Hematopoietic multipotent progenitor cell (in vitro differentiated cells): ENCODE measurements around the gene UCN2. TPM values are rescaled to one million over a fixed set of nuclear protein-coding genes. Genes with fewer than 3 reads are reported as not detected.

ENCODE experiments used
- DNase-seq, 3 donors: peaks; one replicate each; pipeline ENCODE4 v3.0.0-alpha.2; 2011 to 2015; ENCODE audit warnings: low read depth in 2 of 3, low spot score in 2 of 3
- total RNA-seq: library from RNA; depleted of rRNA; stranded (reverse); fragments of >200 nt; gene quantifications from one replicate; pipeline ENCODE4 v1.2.3, GENCODE V29; 2012

Gene UCN2
- total RNA-seq, 1 donor = under 0.01 TPM

GRCh38 chr3:48591886-48592518 is 28.4 kb upstream of the UCN2 start:
- no peak for DNase-seq

GRCh38 chr3:48591436-48591835 is 27.9 kb upstream of the UCN2 start:
- no peak for DNase-seq

- no peak for DNase-seq
These were observed 24.6 kb upstream of the UCN2 start for GRCh38 chr3:48588230-48588629.

- no peak for DNase-seq
These were observed 24.1 kb upstream of the UCN2 start for GRCh38 chr3:48587686-48588085.

- DNase-seq = no peak
These were observed 21.8 kb upstream of the UCN2 start for GRCh38 chr3:48585411-48585810.

GRCh38 chr3:48584836-48585235 is 21.3 kb upstream of the UCN2 start:
- no peak for DNase-seq

GRCh38 chr3:48581621-48582481 is 18.3 kb upstream of the UCN2 start:
- no peak for DNase-seq

GRCh38 chr3:48576647-48577046 is 13.1 kb upstream of the UCN2 start:
- DNase-seq = no peak

- DNase-seq = no peak
These were observed 11.8 kb upstream of the UCN2 start for GRCh38 chr3:48575366-48575765.

GRCh38 chr3:48573973-48574585 is 10.5 kb upstream of the UCN2 start:
- DNase-seq = no peak

- no peak for DNase-seq
These were observed 8.9 kb upstream of the UCN2 start for GRCh38 chr3:48572517-48572916.

GRCh38 chr3:48571938-48572337 is 8.4 kb upstream of the UCN2 start:
- DNase-seq = no peak

- DNase-seq = no peak
These were observed 6.3 kb upstream of the UCN2 start for GRCh38 chr3:48569808-48570450.

GRCh38 chr3:48569400-48569799 is 5.8 kb upstream of the UCN2 start:
- no peak for DNase-seq

GRCh38 chr3:48568476-48568875 is 4.9 kb upstream of the UCN2 start:
- no peak for DNase-seq

GRCh38 chr3:48567500-48567899 is 3.9 kb upstream of the UCN2 start:
- DNase-seq = no peak

- no peak for DNase-seq
These were observed 3.5 kb upstream of the UCN2 start for GRCh38 chr3:48567090-48567489.

- no peak for DNase-seq
These were observed 2.8 kb upstream of the UCN2 start for GRCh38 chr3:48566401-48566760.

- DNase-seq = no peak
These were observed 2.2 kb upstream of the UCN2 start for GRCh38 chr3:48565591-48566400.

GRCh38 chr3:48565186-48565585 is 1.6 kb upstream of the UCN2 start:
- DNase-seq = no peak

GRCh38 chr3:48564667-48565066 is 1.1 kb upstream of the UCN2 start:
- DNase-seq = no peak
